CD8-positive, alpha-beta memory T cell (primary cell): Measurements from ENCODE around the gene BCL10. TPM values are rescaled to one million over a fixed set of nuclear protein-coding genes. Genes with fewer than 3 reads are reported as not detected.

Source experiments
- CTCF ChIA-PET: fragments of 350-600 bp; sonication (Branson Sonifier 250); formaldehyde crosslinking; loops from one replicate; lab custom pipeline; 2021; ENCODE audit warnings: antibody characterized with exemption; lab: Charles Lee
- POLR2A ChIA-PET: fragments of 350-600 bp; sonication (Branson Sonifier 250); formaldehyde crosslinking; loops from one replicate; lab custom pipeline; 2021; ENCODE audit warnings: antibody characterized with exemption; lab: Charles Lee
- DNase-seq, 5 donors: peaks; one replicate each; pipeline versions ENCODE4 v3.0.0 to v3.0.0-alpha.2; 2020 to 2022; ENCODE audit warnings: mixed read lengths in 1 of 5
- H3K27ac ChIP-seq: one replicate; pipeline ENCODE4 v1.7.0; 2013; ENCODE audit warnings: low read depth, mild to moderate bottlenecking, low read length, moderate library complexity
- H3K27me3 ChIP-seq: 2 replicates; pipeline ENCODE4 v1.7.0; 2013; ENCODE audit warnings: low read length, mild to moderate bottlenecking; ENCODE audit not compliant: insufficient read depth, poor library complexity, severe bottlenecking
- H3K36me3 ChIP-seq: 2 replicates; pipeline ENCODE4 v1.7.0; 2013; ENCODE audit warnings: mild to moderate bottlenecking, low read length, moderate library complexity; ENCODE audit not compliant: insufficient read depth
- H3K4me1 ChIP-seq: 2 replicates; pipeline ENCODE4 v1.7.0; 2013; ENCODE audit warnings: mild to moderate bottlenecking, low read length, moderate library complexity; ENCODE audit not compliant: insufficient read depth
- H3K4me3 ChIP-seq: 2 replicates; pipeline ENCODE4 v1.7.0; 2013; ENCODE audit warnings: mild to moderate bottlenecking, low read length
- H3K9me3 ChIP-seq: 2 replicates; pipeline ENCODE4 v1.7.0; 2013; ENCODE audit warnings: mild to moderate bottlenecking, low read length
- H3K27ac Mint-ChIP-seq, 8 donors: one replicate each; pipeline ENCODE4 v1.8.0; 2020 to 2021; ENCODE audit warnings: mixed read lengths in 8 of 8, mild to moderate bottlenecking in 6 of 8, inconsistent platforms in 3 of 8, moderate library complexity in 3 of 8
- H3K27me3 Mint-ChIP-seq, 2 donors: one replicate each; pipeline ENCODE4 v1.8.0; 2020 to 2021; ENCODE audit warnings: mixed read lengths in 2 of 2, mild to moderate bottlenecking in 1 of 2, moderate library complexity in 1 of 2
- H3K36me3 Mint-ChIP-seq, 3 donors: one replicate each; pipeline ENCODE4 v1.8.0; 2020 to 2021; ENCODE audit warnings: mixed read lengths in 3 of 3, inconsistent platforms in 1 of 3, mild to moderate bottlenecking in 1 of 3
- H3K4me1 Mint-ChIP-seq, 3 donors: one replicate each; pipeline ENCODE4 v1.8.0; 2020 to 2021; ENCODE audit warnings: mixed read lengths in 3 of 3, inconsistent platforms in 1 of 3, mild to moderate bottlenecking in 1 of 3
- H3K4me3 Mint-ChIP-seq, 7 donors: one replicate each; pipeline ENCODE4 v1.8.0; 2020 to 2021; ENCODE audit warnings: mixed read lengths in 7 of 7, mild to moderate bottlenecking in 6 of 7, moderate library complexity in 4 of 7, inconsistent platforms in 2 of 7
- H3K9me3 Mint-ChIP-seq, 5 donors: one replicate each; pipeline ENCODE4 v1.8.0; 2020 to 2022; ENCODE audit warnings: mixed read lengths in 5 of 5, mild to moderate bottlenecking in 3 of 5, moderate library complexity in 2 of 5, inconsistent platforms in 1 of 5
- polyA plus RNA-seq: library from polyadenylated mRNA; unstranded; fragments of 300-500 nt; fragmentation: Illumina TruSeq; gene quantifications from one replicate; pipeline ENCODE4 v1.2.3, GENCODE V29; 2021
- total RNA-seq, 2 experiments: library from RNA; stranded (reverse); gene quantifications; one replicate each; pipeline ENCODE4 v1.2.3, GENCODE V29; 2021

The BCL10 gene
- total and polyA plus RNA-seq, 3 experiments from 2014 or later, result 21.6 to 27.1 (median 21.9) TPM

DNA sequence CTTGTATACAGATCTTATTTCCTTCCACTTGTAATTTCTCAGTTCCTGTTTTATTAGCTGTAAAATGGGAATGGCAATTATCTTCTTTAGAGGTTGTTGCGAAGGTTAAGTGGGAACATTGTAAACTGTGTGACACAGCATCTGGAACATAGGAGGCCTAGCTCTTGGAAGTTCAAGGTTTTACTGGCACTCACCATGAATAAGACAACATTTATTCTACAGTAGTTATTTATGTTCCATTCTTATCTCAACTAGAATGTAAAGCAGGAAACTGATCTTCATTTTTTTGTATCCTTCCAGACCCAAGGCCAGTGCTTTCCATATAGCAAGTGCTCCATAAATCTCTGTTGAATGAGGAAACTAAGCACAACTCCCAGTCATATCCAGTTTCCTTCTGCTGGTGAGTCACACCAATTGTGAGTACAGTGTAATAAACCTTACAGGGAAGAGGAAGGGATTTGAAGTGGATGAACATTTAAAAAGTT, 1.4 kb downstream of the BCL10 start:
- H3K36me3 ChIP-seq, result peaks cover 7% of the 10 kb centered on the region
- H3K27ac Mint-ChIP-seq, result peak overlapping the region; percentile 89 to 98 (median 94)
- peak overlapping the region; percentile 89 for H3K4me3 ChIP-seq
- DNase-seq, result no peak
- no peak overlapping the region for H3K27ac ChIP-seq
- H3K4me3 Mint-ChIP-seq, result peak overlapping the region; percentile 87 to 95 (median 90)
- peaks cover 58 to 67% (median 64%) of the 10 kb centered on the region in 3 donors for H3K4me1 Mint-ChIP-seq
- H3K4me1 ChIP-seq, result peaks cover 37% of the 10 kb centered on the region
- no peaks in the 10 kb centered on the region for H3K27me3 ChIP-seq
- H3K9me3 Mint-ChIP-seq, result no peaks in the 10 kb centered on the region
- POLR2A ChIA-PET, result interaction anchor here (1.5 to 3.8 kb wide), 3 partner anchors 9 to 22 kb away, joined by 5 to 42 read pairs (median 13); partner anchors contain the start of gene C1orf52
- H3K9me3 ChIP-seq, result no peaks in the 10 kb centered on the region
- CTCF ChIA-PET, result interaction anchor here (1.1 to 8.4 kb wide), 3 partner anchors 15 to 330 kb away, joined by 5 to 86 read pairs (median 15); partner anchors contain the start of gene C1orf52
- H3K27me3 Mint-ChIP-seq, result no peaks in the 10 kb centered on the region
- peaks cover 0 to 44% (median 7%) of the 10 kb centered on the region in 3 donors for H3K36me3 Mint-ChIP-seq

DNA sequence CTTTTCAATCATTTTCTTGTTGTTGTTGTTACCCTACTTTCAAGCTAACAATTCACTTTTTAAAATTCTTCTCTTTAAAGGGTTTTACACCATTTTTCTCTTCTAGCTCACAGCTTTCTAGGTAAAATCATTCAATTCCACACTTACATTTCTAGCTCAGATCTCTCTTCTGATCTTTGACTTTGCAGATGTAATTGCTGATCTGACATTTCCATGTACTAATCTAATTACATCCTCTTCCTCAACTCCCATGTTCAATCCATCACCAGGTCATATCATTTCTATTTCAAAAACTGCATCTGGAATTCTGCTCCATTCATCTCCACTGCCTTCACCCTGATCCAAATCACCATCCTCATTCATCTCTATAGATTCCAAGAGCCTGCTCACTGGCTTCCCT, 3.0 kb downstream of the BCL10 start:
- Histone ChIP-seq H3K36me3 (peaks cover 20% of the 10 kb centered on the region), H3K27ac (no peak overlapping the region)
- CTCF ChIA-PET, result interaction anchor here (1.1 to 8.4 kb wide), 2 partner anchors 13 to 329 kb away, joined by 5 to 86 read pairs; partner anchors contain the start of gene C1orf52

DNA sequence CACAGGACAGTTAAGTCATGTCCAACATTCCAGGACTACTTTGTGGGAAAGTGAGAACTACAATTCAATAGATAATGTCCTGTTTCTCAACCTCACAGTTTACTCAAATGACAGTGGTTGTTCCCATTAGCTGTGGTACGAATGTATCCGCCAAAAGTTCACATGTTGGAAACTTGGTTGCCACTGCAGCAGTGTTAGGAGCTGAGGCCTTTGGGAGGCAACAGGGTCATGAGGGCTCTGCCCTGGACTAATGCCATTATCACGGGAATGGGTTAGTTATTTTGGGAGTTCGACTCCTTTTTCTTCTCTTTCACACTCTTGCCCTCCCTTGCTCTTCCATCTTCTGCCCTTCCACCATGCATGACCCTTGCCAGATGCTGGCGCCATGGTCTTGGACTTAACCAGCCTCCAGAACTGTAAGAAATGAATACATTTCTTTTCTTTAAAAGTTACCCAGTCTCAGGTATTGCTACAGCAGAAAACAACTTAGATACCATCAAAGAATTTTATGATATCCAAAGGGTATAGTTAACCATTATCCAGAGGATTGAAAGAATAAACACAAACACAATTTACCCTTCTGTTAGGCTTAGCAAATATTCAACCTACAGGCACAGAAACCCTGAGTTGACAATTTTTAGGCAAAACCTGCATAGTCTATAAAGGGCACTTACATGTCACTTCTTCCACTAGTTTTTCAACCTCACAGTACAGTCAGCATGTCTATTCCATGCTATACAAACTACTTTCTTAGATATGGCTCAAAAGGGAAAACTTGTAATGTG, 7.4 kb downstream of the BCL10 start:
- Mint-ChIP-seq H3K9me3 (no peaks in the 10 kb centered on the region), H3K4me1 (peaks cover 33 to 46% (median 45%) of the 10 kb centered on the region in 3 donors), H3K4me3 (peak overlapping the region in 1 of 7 donors; percentile 25), H3K27ac (peak overlapping the region in 2 of 8 donors; percentile 4 to 81), H3K27me3 (no peaks in the 10 kb centered on the region), H3K36me3 (peaks cover 0 to 73% (median 16%) of the 10 kb centered on the region in 3 donors)
- H3K36me3 ChIP-seq, result peaks cover 30% of the 10 kb centered on the region
- CTCF ChIA-PET, result interaction anchor here (1.9 kb wide), 1 partner anchor 9 kb away, joined by 8 read pairs; the partner anchor contains the start of gene C1orf52
- H3K4me3 ChIP-seq, result no peak overlapping the region
- POLR2A ChIA-PET, result interaction anchor here (0.7 kb wide), 1 partner anchor 324 kb away, joined by 6 read pairs; no protein-coding TSS in a partner anchor
- H3K27me3 ChIP-seq, result no peaks in the 10 kb centered on the region
- peaks cover 11% of the 10 kb centered on the region for H3K4me1 ChIP-seq
- DNase-seq, result no peak
- H3K9me3 ChIP-seq, result no peaks in the 10 kb centered on the region
- H3K27ac ChIP-seq, result no peak overlapping the region

More for the DNA sequence above, 3.0 kb downstream of the BCL10 start:
- H3K27me3 ChIP-seq, result no peaks in the 10 kb centered on the region
- no peaks in the 10 kb centered on the region for H3K9me3 ChIP-seq
- H3K4me3 ChIP-seq, result no peak overlapping the region
- peaks cover 56 to 68% (median 64%) of the 10 kb centered on the region in 3 donors for H3K4me1 Mint-ChIP-seq
- H3K36me3 Mint-ChIP-seq, result peaks cover 0 to 58% (median 11%) of the 10 kb centered on the region in 3 donors
- H3K27me3 Mint-ChIP-seq, result no peaks in the 10 kb centered on the region
- peak overlapping the region in 2 of 7 donors; percentile 1 to 2 for H3K4me3 Mint-ChIP-seq
- no peaks in the 10 kb centered on the region for H3K9me3 Mint-ChIP-seq
- peaks cover 37% of the 10 kb centered on the region for H3K4me1 ChIP-seq
- H3K27ac Mint-ChIP-seq, result peak overlapping the region in 6 of 8 donors; percentile 1 to 34 (median 9)
- DNase-seq, result no peak
- POLR2A ChIA-PET, result no interaction called here

DNA sequence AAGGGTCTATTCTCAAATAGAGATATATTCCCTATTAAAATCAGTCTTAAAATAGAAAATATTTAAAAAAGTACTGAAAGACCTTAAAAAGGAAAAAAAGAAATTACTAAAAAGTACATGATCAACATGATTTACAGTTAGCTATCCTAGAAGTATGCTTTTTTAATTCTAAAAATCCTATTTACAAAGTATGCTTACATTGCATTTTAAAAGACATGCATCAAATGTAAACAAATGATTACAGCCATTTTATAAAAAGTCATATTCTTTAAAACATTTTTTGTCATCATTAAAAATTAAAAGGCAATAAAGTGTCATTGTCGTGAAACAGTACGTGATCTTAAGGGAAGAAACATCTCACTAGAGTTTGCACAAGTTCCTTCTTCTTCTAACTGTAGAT, 9.1 kb downstream of the BCL10 start:
- Histone ChIP-seq H3K27ac (no peak overlapping the region), H3K9me3 (no peaks in the 10 kb centered on the region), H3K36me3 (peaks cover 30% of the 10 kb centered on the region), H3K27me3 (no peaks in the 10 kb centered on the region), H3K4me3 (no peak overlapping the region), H3K4me1 (peaks cover 4% of the 10 kb centered on the region)
- Mint-ChIP-seq H3K27ac (no peak overlapping the region), H3K9me3 (no peaks in the 10 kb centered on the region), H3K36me3 (peaks cover 0 to 65% (median 17%) of the 10 kb centered on the region in 3 donors), H3K4me3 (no peak overlapping the region), H3K27me3 (no peaks in the 10 kb centered on the region), H3K4me1 (peaks cover 18 to 31% (median 30%) of the 10 kb centered on the region in 3 donors)
- no peak for DNase-seq
- CTCF ChIA-PET, result interaction anchor here (1.9 kb wide), 1 partner anchor 8 kb away, joined by 8 read pairs; the partner anchor contains the start of gene C1orf52
- POLR2A ChIA-PET, result interaction anchor here (1.4 kb wide), 1 partner anchor 8 kb away, joined by 5 read pairs; the partner anchor contains the start of gene BCL10

DNA sequence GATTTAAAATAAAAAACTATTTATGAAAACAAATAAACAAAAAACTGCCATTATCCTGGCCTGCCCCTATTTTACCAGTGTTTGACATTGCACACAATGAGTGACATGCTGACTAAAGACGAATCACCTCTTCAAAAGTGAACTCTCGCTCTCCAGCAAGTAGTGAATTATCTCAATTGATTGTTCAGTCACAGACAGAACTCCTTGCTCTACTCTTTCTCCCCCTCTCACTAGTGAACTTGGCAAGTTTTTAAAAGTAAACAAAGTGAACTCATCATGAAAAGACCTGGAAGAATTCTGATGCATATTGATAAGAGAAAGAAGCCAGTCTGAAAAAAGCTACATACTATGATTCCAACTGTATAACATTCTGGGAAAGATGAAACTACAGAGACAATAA, 12.3 kb downstream of the BCL10 start:
- Mint-ChIP-seq H3K27me3 (no peaks in the 10 kb centered on the region), H3K27ac (peak overlapping the region in 1 of 8 donors; percentile 28)

DNA sequence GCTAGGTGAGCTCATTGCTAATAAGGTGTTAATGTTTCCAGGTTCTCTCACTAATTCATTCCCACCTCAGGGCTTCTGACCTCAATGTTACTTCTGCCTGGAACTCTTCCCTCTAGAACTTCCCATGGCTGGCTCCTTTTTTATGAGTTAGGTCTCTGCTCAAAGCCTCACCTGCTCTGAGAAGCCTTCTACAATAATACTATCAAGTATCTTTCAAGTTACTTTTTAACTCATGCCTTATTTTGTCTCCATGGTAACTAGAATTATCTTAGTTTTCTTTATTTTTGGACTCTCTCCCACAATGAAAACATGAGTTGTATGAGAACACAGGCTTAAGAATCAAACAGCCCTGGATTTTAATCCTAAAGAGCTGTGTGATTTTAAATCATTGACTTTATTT, 13.4 kb downstream of the BCL10 start:
- peak overlapping the region in 1 of 8 donors; percentile 38 for H3K27ac Mint-ChIP-seq
- DNase-seq, result no peak
- peak overlapping the region in 1 of 7 donors; percentile 30 for H3K4me3 Mint-ChIP-seq

More for the DNA sequence above, 12.3 kb downstream of the BCL10 start:
- H3K4me1 ChIP-seq, result no peaks in the 10 kb centered on the region
- peaks cover 16% of the 10 kb centered on the region for H3K36me3 ChIP-seq
- no peaks in the 10 kb centered on the region for H3K9me3 Mint-ChIP-seq
- H3K4me3 ChIP-seq, result no peak overlapping the region
- no peaks in the 10 kb centered on the region for H3K9me3 ChIP-seq
- peaks cover 7 to 19% (median 14%) of the 10 kb centered on the region in 3 donors for H3K4me1 Mint-ChIP-seq
- H3K4me3 Mint-ChIP-seq, result no peak overlapping the region
- CTCF ChIA-PET, result no interaction called here
- H3K36me3 Mint-ChIP-seq, result peaks cover 0 to 41% (median 8%) of the 10 kb centered on the region in 3 donors
- no peaks in the 10 kb centered on the region for H3K27me3 ChIP-seq
- POLR2A ChIA-PET, result no interaction called here
- DNase-seq, result no peak
- H3K27ac ChIP-seq, result no peak overlapping the region

DNA sequence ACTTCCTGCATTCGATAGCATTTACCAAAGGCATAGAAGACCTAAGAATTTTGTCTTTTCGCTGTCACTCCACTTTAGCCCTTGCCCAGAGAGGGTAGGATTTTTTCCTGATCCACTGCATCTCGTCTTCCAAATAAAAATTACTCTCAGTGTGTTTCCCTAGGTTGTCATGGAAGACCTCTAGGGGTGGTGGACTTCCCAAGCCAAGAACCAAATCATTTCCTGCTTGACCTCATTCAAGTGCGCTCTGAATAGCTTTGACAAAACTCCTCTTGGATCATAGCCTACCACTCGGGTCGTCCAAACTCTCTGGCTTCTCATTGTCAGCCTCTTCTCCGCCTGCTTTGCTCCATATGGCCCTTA, 16.5 kb downstream of the BCL10 start:
- peaks cover 21% of the 10 kb centered on the region for H3K4me1 ChIP-seq
- H3K9me3 Mint-ChIP-seq, result no peaks in the 10 kb centered on the region
- peak overlapping the region; percentile 55 to 99 (median 84) for H3K27ac Mint-ChIP-seq
- peaks cover 4 to 43% (median 24%) of the 10 kb centered on the region in 3 donors for H3K36me3 Mint-ChIP-seq
- ChIA-PET CTCF (interaction anchor here (0.6 to 7.7 kb wide), 27 partner anchors 8 to 324 kb away, joined by 3 to 114 read pairs (median 4); partner anchors contain the start of genes BCL10 and SYDE2), POLR2A (interaction anchor here (0.9 to 3.7 kb wide), 4 partner anchors 16 to 315 kb away, joined by 3 to 42 read pairs (median 9); partner anchors contain the start of genes BCL10, MCOLN3 and SYDE2)
- no peak overlapping the region for H3K27ac ChIP-seq
- peaks cover 10% of the 10 kb centered on the region for H3K36me3 ChIP-seq
- H3K27me3 Mint-ChIP-seq, result no peaks in the 10 kb centered on the region
- H3K9me3 ChIP-seq, result no peaks in the 10 kb centered on the region
- peak overlapping the region; percentile 97 to 100 (median 98) for H3K4me3 Mint-ChIP-seq
- DNase-seq, result no peak
- peaks cover 30 to 51% (median 42%) of the 10 kb centered on the region in 3 donors for H3K4me1 Mint-ChIP-seq
- peak overlapping the region; percentile 90 for H3K4me3 ChIP-seq
- no peaks in the 10 kb centered on the region for H3K27me3 ChIP-seq

More for the DNA sequence above, 13.4 kb downstream of the BCL10 start:
- Histone ChIP-seq H3K4me1 (peaks cover 8% of the 10 kb centered on the region), H3K36me3 (peaks cover 10% of the 10 kb centered on the region), H3K9me3 (no peaks in the 10 kb centered on the region), H3K27ac (no peak overlapping the region), H3K27me3 (no peaks in the 10 kb centered on the region), H3K4me3 (no peak overlapping the region)
- Mint-ChIP-seq H3K27me3 (no peaks in the 10 kb centered on the region), H3K9me3 (no peaks in the 10 kb centered on the region), H3K4me1 (peaks cover 11 to 25% (median 18%) of the 10 kb centered on the region in 3 donors), H3K36me3 (peaks cover 0 to 45% (median 12%) of the 10 kb centered on the region in 3 donors)
- ChIA-PET POLR2A (interaction anchor here (1.0 kb wide), 1 partner anchor 13 kb away, joined by 3 read pairs; the partner anchor contains the start of gene BCL10), CTCF (interaction anchor here (1.2 to 5.3 kb wide), 2 partner anchors 11 to 318 kb away, joined by 6 to 86 read pairs; partner anchors contain the start of gene BCL10)
